ENCODE measurements around the gene SCUBE2.

SCUBE2 gene

DNA sequence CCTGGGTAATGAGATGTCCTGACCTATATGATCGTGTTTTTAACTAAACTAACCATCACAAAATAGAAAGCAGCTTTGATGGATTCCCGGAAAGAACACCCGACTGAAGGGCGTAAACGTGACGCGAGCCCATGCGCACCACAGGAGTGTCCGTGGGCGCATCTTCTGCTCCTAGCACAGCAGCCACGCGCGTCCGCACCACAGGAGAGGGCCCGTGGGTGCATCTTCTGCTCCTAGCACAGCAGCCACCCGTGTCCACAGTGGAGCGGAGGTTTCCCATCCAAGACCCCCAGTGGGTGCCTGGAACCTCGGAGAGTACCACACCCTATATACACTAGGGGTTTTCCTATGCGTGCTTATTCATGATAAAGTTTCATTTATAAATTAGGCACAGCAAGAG is 51.5 kb downstream of the SCUBE2 start:
- DNase-seq (ENCODE audit: extremely low read depth, low read depth), result no peak
- TF ChIP-seq, protein P1, sequence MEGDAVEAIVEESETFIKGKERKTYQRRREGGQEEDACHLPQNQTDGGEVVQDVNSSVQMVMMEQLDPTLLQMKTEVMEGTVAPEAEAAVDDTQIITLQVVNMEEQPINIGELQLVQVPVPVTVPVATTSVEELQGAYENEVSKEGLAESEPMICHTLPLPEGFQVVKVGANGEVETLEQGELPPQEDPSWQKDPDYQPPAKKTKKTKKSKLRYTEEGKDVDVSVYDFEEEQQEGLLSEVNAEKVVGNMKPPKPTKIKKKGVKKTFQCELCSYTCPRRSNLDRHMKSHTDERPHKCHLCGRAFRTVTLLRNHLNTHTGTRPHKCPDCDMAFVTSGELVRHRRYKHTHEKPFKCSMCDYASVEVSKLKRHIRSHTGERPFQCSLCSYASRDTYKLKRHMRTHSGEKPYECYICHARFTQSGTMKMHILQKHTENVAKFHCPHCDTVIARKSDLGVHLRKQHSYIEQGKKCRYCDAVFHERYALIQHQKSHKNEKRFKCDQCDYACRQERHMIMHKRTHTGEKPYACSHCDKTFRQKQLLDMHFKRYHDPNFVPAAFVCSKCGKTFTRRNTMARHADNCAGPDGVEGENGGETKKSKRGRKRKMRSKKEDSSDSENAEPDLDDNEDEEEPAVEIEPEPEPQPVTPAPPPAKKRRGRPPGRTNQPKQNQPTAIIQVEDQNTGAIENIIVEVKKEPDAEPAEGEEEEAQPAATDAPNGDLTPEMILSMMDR (IDR thresholded peaks at IDR 0.05; ENCODE audit: low read depth, low read length), result no peak

- no peak for DNase-seq (ENCODE audit: extremely low read depth, low read depth)
- TF ChIP-seq, protein P1 (IDR thresholded peaks at IDR 0.05; ENCODE audit: low read depth, low read length), result no peak
Measured at GRCh38 chr11:9039198-9039597, 52.2 kb downstream of the SCUBE2 start.

- TF ChIP-seq, protein P1 (IDR thresholded peaks at IDR 0.05; ENCODE audit: low read depth, low read length), result no peak
- no peak for DNase-seq (ENCODE audit: extremely low read depth, low read depth)
Measured at GRCh38 chr11:9038541-9038940, 52.9 kb downstream of the SCUBE2 start.

DNA sequence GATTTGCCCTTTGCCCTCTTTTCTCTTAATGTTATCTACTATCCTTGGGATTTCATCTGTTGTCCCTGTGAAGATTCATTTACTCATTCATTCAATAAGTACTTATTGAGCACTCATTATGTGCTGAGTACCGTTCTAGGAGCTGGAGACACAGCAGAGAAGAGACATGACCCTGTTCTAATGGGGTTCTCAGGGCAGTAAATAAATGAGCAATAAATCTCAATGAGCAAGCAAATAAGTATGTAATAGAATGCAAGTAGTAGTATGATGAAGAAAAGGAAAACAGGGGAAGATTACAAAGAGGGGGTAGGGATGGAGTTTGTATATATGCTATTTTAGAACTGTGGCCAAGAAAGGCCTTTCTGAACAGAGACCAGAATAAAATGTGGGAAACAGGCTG is 53.4 kb downstream of the SCUBE2 start:
- TF ChIP-seq, protein P1 (IDR thresholded peaks at IDR 0.05; ENCODE audit: low read depth, low read length), result no peak
- DNase-seq (ENCODE audit: extremely low read depth, low read depth), result no peak

DNA sequence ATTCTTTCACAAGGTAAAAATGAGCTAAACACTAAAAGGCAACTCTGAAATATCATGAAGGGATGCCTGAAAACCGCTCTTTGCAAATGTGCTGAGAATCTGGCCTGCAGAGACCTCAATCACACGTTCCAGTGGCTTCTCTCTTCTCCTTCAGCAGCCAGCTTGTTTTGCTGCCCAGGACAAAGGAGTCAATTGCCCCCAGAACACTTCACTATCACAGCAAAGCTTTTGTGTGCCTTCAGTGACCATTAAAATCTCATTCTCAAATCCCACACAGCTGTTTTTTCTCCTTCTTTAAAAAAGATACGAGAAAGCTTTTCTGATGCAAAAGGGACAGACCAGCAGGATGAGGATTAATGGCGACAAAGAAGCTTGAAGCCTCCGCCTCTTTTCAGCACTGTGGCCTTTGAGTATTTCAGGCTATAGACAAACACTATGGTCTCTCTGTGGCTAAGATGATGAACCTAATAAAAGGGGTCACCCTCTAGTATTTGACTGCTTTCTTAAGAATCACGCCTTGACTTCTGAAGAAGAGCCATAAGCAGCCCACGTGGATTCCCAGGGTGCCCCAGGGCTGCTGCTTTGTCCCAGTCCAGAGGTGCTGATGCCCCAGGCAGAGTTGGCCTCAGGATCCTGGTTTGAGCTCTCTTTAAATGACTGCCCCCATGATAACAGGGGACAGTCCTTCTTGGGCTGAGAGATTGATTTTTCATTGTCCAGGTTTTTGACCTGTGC is 54.2 kb downstream of the SCUBE2 start:
- TF ChIP-seq, protein P1 (IDR thresholded peaks at IDR 0.05; ENCODE audit: low read depth, low read length), result no peak
- DNase-seq (ENCODE audit: extremely low read depth, low read depth), result no peak

DNA sequence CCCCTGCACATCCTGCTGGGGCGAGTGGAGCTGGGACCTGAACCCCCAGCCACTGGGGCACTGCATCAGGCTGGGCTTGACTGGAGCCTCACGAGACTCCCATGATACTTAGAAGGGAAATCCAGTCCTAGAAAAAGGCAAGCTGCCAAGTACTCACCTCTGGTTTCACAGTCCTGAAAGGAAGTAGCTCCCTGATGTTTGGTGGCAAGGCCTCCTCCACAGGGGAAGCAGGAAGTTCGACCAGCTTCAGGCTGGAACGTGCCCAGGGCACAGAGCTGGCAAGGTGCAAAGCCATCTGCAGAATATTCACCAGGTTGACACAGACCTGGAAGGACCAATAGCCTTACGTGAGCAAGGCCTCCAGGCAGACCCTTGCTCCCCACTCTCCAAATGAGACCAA is 60.8 kb downstream of the SCUBE2 start:
- DNase-seq (ENCODE audit: extremely low read depth, low read depth), result no peak
- TF ChIP-seq, protein P1 (IDR thresholded peaks at IDR 0.05; ENCODE audit: low read depth, low read length), result no peak

DNA sequence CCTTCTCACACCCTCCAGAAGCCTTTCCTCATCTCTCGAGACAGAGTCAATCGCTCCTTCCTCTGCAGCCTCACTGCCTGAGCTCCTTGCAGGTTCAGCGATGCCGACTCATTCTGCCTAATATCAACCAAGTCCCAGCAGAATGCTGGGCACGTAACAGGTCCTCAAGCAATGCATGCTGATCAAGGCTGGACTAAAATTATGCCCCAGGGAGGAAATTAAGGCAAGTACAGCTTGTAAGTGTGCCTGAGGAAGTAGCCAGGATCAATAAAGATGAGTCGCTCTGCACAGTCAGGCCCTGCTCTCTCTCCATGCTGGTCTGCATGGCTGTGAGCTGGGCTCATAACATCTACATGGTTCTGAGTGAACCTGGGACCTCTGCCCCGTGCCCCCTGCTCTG is 62.0 kb downstream of the SCUBE2 start:
- TF ChIP-seq, protein P1 (IDR thresholded peaks at IDR 0.05; ENCODE audit: low read depth, low read length), result no peak
- no peak for DNase-seq (ENCODE audit: extremely low read depth, low read depth)
